GM12865 (cell line): ENCODE results near the gene SORCS2.

Experiments used
- DNase-seq: peaks from one replicate; pipeline ENCODE4 v3.0.0; 2010; ENCODE audit warnings: low read depth
- H3K4me3 ChIP-seq: 2 replicates; pipeline ENCODE4 v1.5.1; 2011; ENCODE audit warnings: mild to moderate bottlenecking, low read depth, low read length, control low read depth
- CTCF ChIP-seq: IDR thresholded peaks from 2 replicates; pipeline ENCODE4 v1.5.1; 2011; ENCODE audit warnings: low read length, control low read depth, low read depth, inconsistent platforms; ENCODE audit not compliant: insufficient read depth; ENCODE audit errors: missing control alignments

The SORCS2 gene

GRCh38 chr4:7235030-7235380, 42.7 kb downstream of the SORCS2 start:
- no peak for TF ChIP-seq CTCF
- DNase-seq = no peak
- no peak overlapping the region for H3K4me3 ChIP-seq

- no peak overlapping the region for H3K4me3 ChIP-seq
- no peak for TF ChIP-seq CTCF
- no peak for DNase-seq
Measured at GRCh38 chr4:7236847-7237246, 44.5 kb downstream of the SORCS2 start.

- DNase-seq = no peak
Measured at GRCh38 chr4:7237873-7238272, 45.5 kb downstream of the SORCS2 start.

GRCh38 chr4:7238300-7238960, 46.1 kb downstream of the SORCS2 start:
- DNase-seq = no peak
- no peak overlapping the region for H3K4me3 ChIP-seq

More at GRCh38 chr4:7237873-7238272, 45.5 kb downstream of the SORCS2 start:
- H3K4me3 ChIP-seq = no peak overlapping the region
- no peak for TF ChIP-seq CTCF

GRCh38 chr4:7239101-7239820, 46.9 kb downstream of the SORCS2 start:
- no peak for TF ChIP-seq CTCF
- DNase-seq = no peak
- no peak overlapping the region for H3K4me3 ChIP-seq

More at GRCh38 chr4:7238300-7238960, 46.1 kb downstream of the SORCS2 start:
- no peak for TF ChIP-seq CTCF

GRCh38 chr4:7239844-7240243, 47.5 kb downstream of the SORCS2 start:
- H3K4me3 ChIP-seq = no peak overlapping the region
- no peak for DNase-seq
- TF ChIP-seq CTCF = no peak

GRCh38 chr4:7240306-7240705, 48.0 kb downstream of the SORCS2 start:
- H3K4me3 ChIP-seq = no peak overlapping the region
- no peak for TF ChIP-seq CTCF
- no peak for DNase-seq
